ENCODE data around the gene RPS6KA2.

Gene RPS6KA2

GRCh38 chr6:166627033-166627874 is at the start of gene RPS6KA2:
RPS6KA2 (minus strand) TSS chr6:166627251; CDS start chr6:166627019, 232 bp downstream.
- DNase-seq = peak; percentile 98

GRCh38 chr6:166676270-166676860 is 49.3 kb upstream of the RPS6KA2 start:
- no peak for DNase-seq

GRCh38 chr6:166675736-166676135 is 48.7 kb upstream of the RPS6KA2 start:
- no peak for DNase-seq

GRCh38 chr6:166673309-166673708 is 46.3 kb upstream of the RPS6KA2 start:
- DNase-seq = no peak

GRCh38 chr6:166672624-166673206 is 45.7 kb upstream of the RPS6KA2 start:
- DNase-seq = no peak

GRCh38 chr6:166672146-166672545 is 45.1 kb upstream of the RPS6KA2 start:
- DNase-seq = no peak

- no peak for DNase-seq
Measured at GRCh38 chr6:166671434-166672081, 44.5 kb upstream of the RPS6KA2 start.

GRCh38 chr6:166670894-166671293 is 43.8 kb upstream of the RPS6KA2 start:
- no peak for DNase-seq

GRCh38 chr6:166670013-166670412 is 43.0 kb upstream of the RPS6KA2 start:
- no peak for DNase-seq

- no peak for DNase-seq
Measured at GRCh38 chr6:166667796-166668610, 41.0 kb upstream of the RPS6KA2 start.

- DNase-seq = no peak
Measured at GRCh38 chr6:166664135-166664534, 37.1 kb upstream of the RPS6KA2 start.

- DNase-seq = no peak
Measured at GRCh38 chr6:166663568-166663967, 36.5 kb upstream of the RPS6KA2 start.

- DNase-seq = no peak
Measured at GRCh38 chr6:166662690-166663089, 35.6 kb upstream of the RPS6KA2 start.

GRCh38 chr6:166661327-166662085 is 34.5 kb upstream of the RPS6KA2 start:
- no peak for DNase-seq

GRCh38 chr6:166660157-166660688 is 33.2 kb upstream of the RPS6KA2 start:
- no peak for DNase-seq

GRCh38 chr6:166659581-166659980 is 32.5 kb upstream of the RPS6KA2 start:
- no peak for DNase-seq

GRCh38 chr6:166658792-166659150 is 31.7 kb upstream of the RPS6KA2 start:
- DNase-seq = no peak

- DNase-seq = no peak
Measured at GRCh38 chr6:166658115-166658791, 31.2 kb upstream of the RPS6KA2 start.

GRCh38 chr6:166657531-166657930 is 30.5 kb upstream of the RPS6KA2 start:
- no peak for DNase-seq

- DNase-seq = no peak
Measured at GRCh38 chr6:166656230-166657151, 29.4 kb upstream of the RPS6KA2 start.
